GM12878 (cell line): ENCODE measurements around the gene DHRS7B. TPM values are rescaled to one million over a fixed set of nuclear protein-coding genes. Genes with fewer than 3 reads are reported as not detected.

ENCODE experiments used
- CHD1 ChIP-seq: IDR thresholded peaks from 2 replicates; pipeline ENCODE4 v1.6.1; 2012; ENCODE audit warnings: low read depth, low read length, improper control_type of control experiment
- GATAD2B ChIP-seq: fragments of 450-650 bp; conservative IDR thresholded peaks from 2 replicates; pipeline ENCODE4 v1.6.1; 2017; ENCODE audit warnings: low read depth, mild to moderate bottlenecking, moderate library complexity
- HDAC2 ChIP-seq: fragments of 200-600 bp; sonication (generic); IDR thresholded peaks from 2 replicates; pipeline ENCODE4 v1.6.1; 2017
- IRF4 ChIP-seq: IDR thresholded peaks from 2 replicates; pipeline ENCODE4 v1.6.1; 2011; ENCODE audit warnings: low read depth, low read length
- MEF2B ChIP-seq: fragments of 450-650 bp; IDR thresholded peaks from 2 replicates; pipeline ENCODE4 v1.6.1; 2018; ENCODE audit warnings: mild to moderate bottlenecking, moderate library complexity; ENCODE audit not compliant: partially characterized antibody, poor library complexity, severe bottlenecking
- MXI1 ChIP-seq: fragments of 150-350 bp; IDR thresholded peaks from 2 replicates; pipeline ENCODE4 v1.6.1; 2011; ENCODE audit warnings: low read depth, mild to moderate bottlenecking, inconsistent platforms, low read length, improper control_type of control experiment
- POLR2AphosphoS5 ChIP-seq: IDR thresholded peaks from 2 replicates; pipeline ENCODE4 v1.6.1; 2011; ENCODE audit warnings: mild to moderate bottlenecking, low read length, inconsistent platforms
- ZNF24 ChIP-seq: fragments of 450-650 bp; IDR thresholded peaks from 2 replicates; pipeline ENCODE4 v1.6.1; 2017; ENCODE audit warnings: antibody characterized with exemption, mild to moderate bottlenecking
- polyA plus RNA-seq, 11 experiments: library from polyadenylated mRNA; depleted of rRNA in 4 of 11; unstranded in 6 of 11; stranded (reverse) in 5 of 11; fragments of >200 nt; fragmentation: Nextera tagmentation in 4 of 11; fragmentation: Illumina TruSeq in 1 of 11; extraction: Ambion mirVana in 4 of 11; extraction: Trizol in 1 of 11; gene quantifications; 1 replicate in 1 of 11; 2 replicates in 10 of 11; pipeline versions ENCODE4 v1.2.1 to v1.2.3, GENCODE V29; 2011 to 2016; ENCODE audit warnings: inconsistent platforms in 2 of 11, missing spikeins in 2 of 11, low read depth in 1 of 11
- total RNA-seq, 4 experiments: library from RNA; depleted of rRNA in 3 of 4; stranded (reverse); fragments of >200 nt in 3 of 4; fragmentation: Illumina TruSeq in 1 of 4; extraction: Trizol in 1 of 4; gene quantifications; 2 replicates each; pipeline versions ENCODE4 v1.2.1 to v1.2.3, GENCODE V29; 2013 to 2021
- TF ChIP-seq, protein P1 (sequence below): IDR thresholded peaks from 2 replicates; pipeline ENCODE4 v1.6.1; 2011; ENCODE audit warnings: borderline replicate concordance, low read depth, mild to moderate bottlenecking, moderate library complexity, low read length; ENCODE audit not compliant: insufficient read depth, poor library complexity, severe bottlenecking
- TF ChIP-seq, protein P2 (sequence below): fragments of 450-650 bp; IDR thresholded peaks from 2 replicates; pipeline ENCODE4 v1.6.1; 2017; ENCODE audit warnings: mild to moderate bottlenecking, moderate library complexity
- TF ChIP-seq, protein P3 (sequence below): IDR thresholded peaks from 2 replicates; pipeline ENCODE4 v1.6.1; 2012; ENCODE audit warnings: improper control_type of control experiment, low read depth, low read length; ENCODE audit not compliant: insufficient replicate concordance

Gene DHRS7B
- total and polyA plus RNA-seq, 10 of the 15 experiments (the other 5 are each of a cell fraction or from before 2014, with no cell fraction given) = 11.1 to 35.6 (median 23.0) TPM

DNA sequence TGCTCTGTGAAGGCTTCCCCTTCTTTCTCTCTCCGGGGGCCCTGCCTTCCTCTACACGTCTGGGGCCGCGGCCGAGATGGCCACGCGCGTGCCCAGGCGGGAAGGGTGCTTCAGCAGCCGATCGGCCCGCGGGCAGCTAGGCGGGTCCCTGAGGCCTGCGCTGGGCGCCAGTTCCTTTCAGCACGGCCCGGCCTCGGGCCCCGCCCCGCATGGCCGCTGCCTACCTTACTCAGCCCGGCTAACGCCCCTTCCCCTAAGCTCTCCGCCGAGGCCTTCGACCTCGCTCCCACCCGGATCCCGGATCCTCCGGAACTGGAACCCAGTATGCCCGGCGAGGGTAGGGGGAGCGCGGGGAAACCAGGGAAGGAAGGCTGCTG is 86.9 kb downstream of the DHRS7B start (continued):
- TF ChIP-seq, protein P1, sequence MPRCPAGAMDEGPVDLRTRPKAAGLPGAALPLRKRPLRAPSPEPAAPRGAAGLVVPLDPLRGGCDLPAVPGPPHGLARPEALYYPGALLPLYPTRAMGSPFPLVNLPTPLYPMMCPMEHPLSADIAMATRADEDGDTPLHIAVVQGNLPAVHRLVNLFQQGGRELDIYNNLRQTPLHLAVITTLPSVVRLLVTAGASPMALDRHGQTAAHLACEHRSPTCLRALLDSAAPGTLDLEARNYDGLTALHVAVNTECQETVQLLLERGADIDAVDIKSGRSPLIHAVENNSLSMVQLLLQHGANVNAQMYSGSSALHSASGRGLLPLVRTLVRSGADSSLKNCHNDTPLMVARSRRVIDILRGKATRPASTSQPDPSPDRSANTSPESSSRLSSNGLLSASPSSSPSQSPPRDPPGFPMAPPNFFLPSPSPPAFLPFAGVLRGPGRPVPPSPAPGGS = no peak
- TF ChIP-seq CHD1 (0 out of 2 replicates have a peak, but pooled peaks have one; percentile 74), MEF2B (no peak), POLR2AphosphoS5 (no peak), MXI1 (peak; percentile 8; the same call in 1 of the 2 replicates), IRF4 (no peak), ZNF24 (no peak), HDAC2 (no peak), GATAD2B (peak; percentile 22; the same call in 1 of the 2 replicates)
- TF ChIP-seq, protein P2, sequence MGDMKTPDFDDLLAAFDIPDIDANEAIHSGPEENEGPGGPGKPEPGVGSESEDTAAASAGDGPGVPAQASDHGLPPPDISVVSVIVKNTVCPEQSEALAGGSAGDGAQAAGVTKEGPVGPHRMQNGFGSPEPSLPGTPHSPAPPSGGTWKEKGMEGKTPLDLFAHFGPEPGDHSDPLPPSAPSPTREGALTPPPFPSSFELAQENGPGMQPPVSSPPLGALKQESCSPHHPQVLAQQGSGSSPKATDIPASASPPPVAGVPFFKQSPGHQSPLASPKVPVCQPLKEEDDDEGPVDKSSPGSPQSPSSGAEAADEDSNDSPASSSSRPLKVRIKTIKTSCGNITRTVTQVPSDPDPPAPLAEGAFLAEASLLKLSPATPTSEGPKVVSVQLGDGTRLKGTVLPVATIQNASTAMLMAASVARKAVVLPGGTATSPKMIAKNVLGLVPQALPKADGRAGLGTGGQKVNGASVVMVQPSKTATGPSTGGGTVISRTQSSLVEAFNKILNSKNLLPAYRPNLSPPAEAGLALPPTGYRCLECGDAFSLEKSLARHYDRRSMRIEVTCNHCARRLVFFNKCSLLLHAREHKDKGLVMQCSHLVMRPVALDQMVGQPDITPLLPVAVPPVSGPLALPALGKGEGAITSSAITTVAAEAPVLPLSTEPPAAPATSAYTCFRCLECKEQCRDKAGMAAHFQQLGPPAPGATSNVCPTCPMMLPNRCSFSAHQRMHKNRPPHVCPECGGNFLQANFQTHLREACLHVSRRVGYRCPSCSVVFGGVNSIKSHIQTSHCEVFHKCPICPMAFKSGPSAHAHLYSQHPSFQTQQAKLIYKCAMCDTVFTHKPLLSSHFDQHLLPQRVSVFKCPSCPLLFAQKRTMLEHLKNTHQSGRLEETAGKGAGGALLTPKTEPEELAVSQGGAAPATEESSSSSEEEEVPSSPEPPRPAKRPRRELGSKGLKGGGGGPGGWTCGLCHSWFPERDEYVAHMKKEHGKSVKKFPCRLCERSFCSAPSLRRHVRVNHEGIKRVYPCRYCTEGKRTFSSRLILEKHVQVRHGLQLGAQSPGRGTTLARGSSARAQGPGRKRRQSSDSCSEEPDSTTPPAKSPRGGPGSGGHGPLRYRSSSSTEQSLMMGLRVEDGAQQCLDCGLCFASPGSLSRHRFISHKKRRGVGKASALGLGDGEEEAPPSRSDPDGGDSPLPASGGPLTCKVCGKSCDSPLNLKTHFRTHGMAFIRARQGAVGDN = no peak
- TF ChIP-seq, protein P3, sequence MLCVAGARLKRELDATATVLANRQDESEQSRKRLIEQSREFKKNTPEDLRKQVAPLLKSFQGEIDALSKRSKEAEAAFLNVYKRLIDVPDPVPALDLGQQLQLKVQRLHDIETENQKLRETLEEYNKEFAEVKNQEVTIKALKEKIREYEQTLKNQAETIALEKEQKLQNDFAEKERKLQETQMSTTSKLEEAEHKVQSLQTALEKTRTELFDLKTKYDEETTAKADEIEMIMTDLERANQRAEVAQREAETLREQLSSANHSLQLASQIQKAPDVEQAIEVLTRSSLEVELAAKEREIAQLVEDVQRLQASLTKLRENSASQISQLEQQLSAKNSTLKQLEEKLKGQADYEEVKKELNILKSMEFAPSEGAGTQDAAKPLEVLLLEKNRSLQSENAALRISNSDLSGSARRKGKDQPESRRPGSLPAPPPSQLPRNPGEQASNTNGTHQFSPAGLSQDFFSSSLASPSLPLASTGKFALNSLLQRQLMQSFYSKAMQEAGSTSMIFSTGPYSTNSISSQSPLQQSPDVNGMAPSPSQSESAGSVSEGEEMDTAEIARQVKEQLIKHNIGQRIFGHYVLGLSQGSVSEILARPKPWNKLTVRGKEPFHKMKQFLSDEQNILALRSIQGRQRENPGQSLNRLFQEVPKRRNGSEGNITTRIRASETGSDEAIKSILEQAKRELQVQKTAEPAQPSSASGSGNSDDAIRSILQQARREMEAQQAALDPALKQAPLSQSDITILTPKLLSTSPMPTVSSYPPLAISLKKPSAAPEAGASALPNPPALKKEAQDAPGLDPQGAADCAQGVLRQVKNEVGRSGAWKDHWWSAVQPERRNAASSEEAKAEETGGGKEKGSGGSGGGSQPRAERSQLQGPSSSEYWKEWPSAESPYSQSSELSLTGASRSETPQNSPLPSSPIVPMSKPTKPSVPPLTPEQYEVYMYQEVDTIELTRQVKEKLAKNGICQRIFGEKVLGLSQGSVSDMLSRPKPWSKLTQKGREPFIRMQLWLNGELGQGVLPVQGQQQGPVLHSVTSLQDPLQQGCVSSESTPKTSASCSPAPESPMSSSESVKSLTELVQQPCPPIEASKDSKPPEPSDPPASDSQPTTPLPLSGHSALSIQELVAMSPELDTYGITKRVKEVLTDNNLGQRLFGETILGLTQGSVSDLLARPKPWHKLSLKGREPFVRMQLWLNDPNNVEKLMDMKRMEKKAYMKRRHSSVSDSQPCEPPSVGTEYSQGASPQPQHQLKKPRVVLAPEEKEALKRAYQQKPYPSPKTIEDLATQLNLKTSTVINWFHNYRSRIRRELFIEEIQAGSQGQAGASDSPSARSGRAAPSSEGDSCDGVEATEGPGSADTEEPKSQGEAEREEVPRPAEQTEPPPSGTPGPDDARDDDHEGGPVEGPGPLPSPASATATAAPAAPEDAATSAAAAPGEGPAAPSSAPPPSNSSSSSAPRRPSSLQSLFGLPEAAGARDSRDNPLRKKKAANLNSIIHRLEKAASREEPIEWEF = no peak
- TF ChIP-seq, all 136 proteins: peak for 6
